Measurements from ENCODE around the gene ZNRF3.

The ZNRF3 gene

GRCh38 chr22:29098296-29098695 lies 214.9 kb downstream of the ZNRF3 start:
- no peak for FAIRE-seq

DNA sequence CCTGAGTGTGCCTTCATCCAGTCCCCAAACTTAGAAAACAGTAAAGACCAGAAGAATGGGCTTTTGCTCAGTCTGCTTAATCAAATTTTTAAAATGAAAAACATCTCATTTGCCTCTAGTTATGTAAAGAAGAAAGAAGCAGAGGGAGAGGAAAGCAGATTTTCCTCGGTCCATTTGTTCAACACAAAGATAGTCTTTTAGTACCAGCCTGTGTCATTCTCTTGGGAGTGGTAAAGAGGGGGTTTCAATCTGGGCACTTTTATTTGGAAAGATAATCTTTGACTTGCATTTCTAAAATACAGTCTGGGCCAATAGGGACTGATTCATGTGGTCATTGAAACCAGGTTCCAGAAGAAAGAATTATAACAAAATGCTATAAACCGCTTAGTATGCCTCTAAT lies 218.9 kb downstream of the ZNRF3 start:
- FAIRE-seq: no peak

- FAIRE-seq: no peak
These were observed 219.7 kb downstream of the ZNRF3 start for GRCh38 chr22:29103121-29103520.

DNA sequence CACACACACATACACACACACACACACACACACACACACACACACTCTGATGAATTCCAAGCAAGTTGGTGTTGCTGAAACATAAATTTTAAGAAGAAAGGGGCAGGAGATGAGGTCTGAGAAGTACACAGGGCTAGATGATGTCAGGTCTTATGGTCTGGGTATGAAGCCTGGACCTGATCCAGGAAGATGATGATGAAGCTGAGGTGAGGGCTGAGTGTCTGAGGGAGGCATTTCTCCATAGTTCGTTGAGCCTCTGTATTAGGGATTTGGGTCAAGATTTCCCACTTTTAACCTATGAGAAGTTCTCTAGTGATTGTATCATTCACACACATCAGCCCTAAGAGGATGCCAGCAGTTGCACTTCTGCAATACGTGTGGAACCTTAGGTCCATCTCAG lies 222.1 kb downstream of the ZNRF3 start:
- FAIRE-seq: no peak

DNA sequence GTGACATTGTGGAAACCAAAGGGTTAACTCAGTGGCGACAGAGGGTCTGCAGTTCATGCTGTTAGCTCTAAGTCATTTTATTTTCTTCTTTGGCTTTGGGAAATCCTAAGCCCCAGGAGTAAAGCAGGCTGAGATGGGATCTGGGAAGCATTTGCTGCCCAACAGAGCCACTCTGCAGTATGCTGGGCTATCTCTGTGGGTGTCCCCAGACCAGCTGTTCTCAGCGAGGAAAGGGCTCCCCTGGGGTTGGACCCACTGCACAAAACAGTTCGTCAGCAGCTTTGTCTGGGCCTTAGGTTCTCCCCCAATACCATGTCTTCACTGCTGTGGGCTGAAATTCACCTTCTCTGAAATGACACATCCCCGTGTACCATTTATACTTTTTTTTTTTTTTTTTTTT lies 223.5 kb downstream of the ZNRF3 start:
- no peak for FAIRE-seq

Data from TTC549 (cell line).